ENCODE data around the gene RELA.
"Not testable (repeated sequence)": the region's sequence is repeated elsewhere in the genome, so short reads cannot be mapped to it uniquely, and the experiment has no call there.

Gene RELA

GRCh38 chr11:65662799-65663638 is at the start of gene RELA:
Gene RELA (minus strand): TSS chr11:65662916. CDS start chr11:65662832, 84 bp downstream.
- peak; percentile 92 for DNase-seq

- DNase-seq = peak; percentile 98
Measured at GRCh38 chr11:65711785-65712632, 49.3 kb upstream of the RELA start, which contains the start of gene KAT5. Gene KAT5 (plus strand): TSS chr11:65712252. CDS start chr11:65712268, 16 bp downstream.

GRCh38 chr11:65710421-65710820 is 47.7 kb upstream of the RELA start:
- no peak for DNase-seq

GRCh38 chr11:65709661-65710060 is 46.9 kb upstream of the RELA start:
- no peak for DNase-seq

GRCh38 chr11:65708451-65708850 is 45.7 kb upstream of the RELA start:
- DNase-seq = no peak

GRCh38 chr11:65707002-65707401 is 44.3 kb upstream of the RELA start:
- DNase-seq = not testable (repeated sequence)

- DNase-seq = peak; percentile 83
Measured at GRCh38 chr11:65706303-65706763, 43.6 kb upstream of the RELA start.

- no peak for DNase-seq
Measured at GRCh38 chr11:65703846-65704245, 41.1 kb upstream of the RELA start.

- no peak for DNase-seq
Measured at GRCh38 chr11:65701686-65702085, 39.0 kb upstream of the RELA start.

GRCh38 chr11:65700399-65700798 is 37.7 kb upstream of the RELA start:
- no peak for DNase-seq

- no peak for DNase-seq
Measured at GRCh38 chr11:65699306-65699705, 36.6 kb upstream of the RELA start.

GRCh38 chr11:65698205-65698604 is 35.5 kb upstream of the RELA start:
- DNase-seq = no peak

- DNase-seq = no peak
Measured at GRCh38 chr11:65696802-65697552, 34.3 kb upstream of the RELA start.

- no peak for DNase-seq
Measured at GRCh38 chr11:65695459-65696241, 32.9 kb upstream of the RELA start.

- DNase-seq = no peak
Measured at GRCh38 chr11:65692367-65692766, 29.7 kb upstream of the RELA start.

GRCh38 chr11:65691847-65692246 is 29.1 kb upstream of the RELA start:
- DNase-seq = not testable (repeated sequence)

- DNase-seq = no peak
Measured at GRCh38 chr11:65685981-65686380, 23.3 kb upstream of the RELA start.

- DNase-seq = not testable (repeated sequence)
Measured at GRCh38 chr11:65683480-65683879, 20.8 kb upstream of the RELA start.

GRCh38 chr11:65680192-65680743 is 17.6 kb upstream of the RELA start:
- DNase-seq = no peak

- no peak for DNase-seq
Measured at GRCh38 chr11:65672982-65673381, 10.3 kb upstream of the RELA start.

- no peak for DNase-seq
Measured at GRCh38 chr11:65672180-65672860, 9.6 kb upstream of the RELA start.
